Small intestine (tissue), 7 donors: ENCODE measurements around the gene AGRN. TPM values are rescaled to one million over a fixed set of nuclear protein-coding genes. Genes with fewer than 3 reads are reported as not detected.
"Not testable (repeated sequence)": the region's sequence is repeated elsewhere in the genome, so short reads cannot be mapped to it uniquely, and the experiment has no call there.

Experiments
- DNase-seq, 2 donors: peaks; one replicate each; pipeline versions ENCODE4 v3.0.0 to v3.0.0-alpha.2; 2013
- FAIRE-seq: peaks from 2 replicates; lab custom pipeline; 2012; peaks lifted over from hg19 to GRCh38; lab: Jason Lieb, UNC
- H3K27ac ChIP-seq, 3 donors: one replicate each; pipeline ENCODE4 v1.5.1; 2013; ENCODE audit warnings: low read length in 2 of 3, mild to moderate bottlenecking in 2 of 3, control low read depth in 1 of 3, inconsistent platforms in 1 of 3, low read depth in 1 of 3, moderate library complexity in 1 of 3
- H3K27me3 ChIP-seq, 3 donors: one replicate each; pipeline ENCODE4 v1.6.1; 2013; ENCODE audit warnings: low read length in 3 of 3, inconsistent platforms in 1 of 3; ENCODE audit not compliant: control insufficient read depth in 3 of 3, insufficient read depth in 3 of 3
- H3K36me3 ChIP-seq, 3 donors: one replicate each; pipeline ENCODE4 v1.6.1; 2013; ENCODE audit warnings: low read length in 3 of 3, inconsistent platforms in 1 of 3, low read depth in 1 of 3, mild to moderate bottlenecking in 1 of 3, moderate library complexity in 1 of 3; ENCODE audit not compliant: control insufficient read depth in 3 of 3, insufficient read depth in 2 of 3
- H3K4me1 ChIP-seq, 3 donors: one replicate each; pipeline ENCODE4 v1.6.1; 2013; ENCODE audit warnings: low read length in 2 of 3, inconsistent platforms in 1 of 3, low read depth in 1 of 3, mild to moderate bottlenecking in 1 of 3, moderate library complexity in 1 of 3; ENCODE audit not compliant: control insufficient read depth in 3 of 3, insufficient read depth in 2 of 3
- H3K4me3 ChIP-seq, 3 donors: one replicate each; pipeline ENCODE4 v1.5.1; 2013; ENCODE audit warnings: low read length in 3 of 3, control low read depth in 1 of 3, inconsistent platforms in 1 of 3, low read depth in 1 of 3, mild to moderate bottlenecking in 1 of 3, moderate library complexity in 1 of 3
- H3K9me3 ChIP-seq, 2 donors: one replicate each; pipeline ENCODE4 v1.6.1; 2013; ENCODE audit warnings: low read depth in 1 of 2, low read length in 1 of 2; ENCODE audit not compliant: control insufficient read depth in 2 of 2, insufficient read depth in 1 of 2
- WGBS, 3 donors: extraction: QIAGEN DNeasy Blood & Tissue Kit; methylation state at CpG; one replicate each; pipeline ENCODE4 v1.1.7; 2013; 5-methylcytosine and 5-hydroxymethylcytosine counted together
- polyA plus RNA-seq, 4 donors: library from polyadenylated mRNA; stranded (reverse) in 3 of 4; unstranded in 1 of 4; fragments of 200-250 nt in 3 of 4; fragments of 120-200 nt in 1 of 4; gene quantifications; one replicate each; pipeline versions ENCODE4 v1.2.1 to v1.2.3, GENCODE V29; 2013
- donor health status: healthy with polysubstance abuse.
- donor health status: control.
- donor health status: control.
- donor health status: Bipolar disorder and iron deficiency.
- donor health status: healthy.

Gene AGRN
- polyA plus RNA-seq, 4 donors = 13.2 to 104 (median 19.9) TPM

- Histone ChIP-seq H3K27me3 (peaks cover 0 to 8% (median 0%) of the 10 kb centered on the region in 3 donors), H3K4me3 (no peak overlapping the region), H3K9me3 (no peaks in the 10 kb centered on the region), H3K36me3 (peaks cover 4 to 81% (median 5%) of the 10 kb centered on the region in 3 donors), H3K4me1 (no peaks in the 10 kb centered on the region), H3K27ac (no peak overlapping the region)
- WGBS, 3 donors = 94 to 95% (median 94%) methylated on average over 29 of the region's 29 CpGs
- no peak for DNase-seq
- FAIRE-seq = no peak
These were observed 32.3 kb downstream of the AGRN start for GRCh38 chr1:1052003-1052840.

GRCh38 chr1:1053022-1053421, 33.1 kb downstream of the AGRN start:
- no peak for FAIRE-seq

GRCh38 chr1:1053682-1054081, 33.8 kb downstream of the AGRN start:
- H3K36me3 ChIP-seq = peaks cover 4 to 71% (median 5%) of the 10 kb centered on the region in 3 donors
- DNase-seq (no peak), FAIRE-seq (no peak)
- WGBS, 3 donors = 95% methylated on average over 18 of the region's 18 CpGs
- peaks cover under 1 to 22% (median 2%) of the 10 kb centered on the region in 3 donors for H3K27me3 ChIP-seq
- H3K27ac ChIP-seq = no peak overlapping the region
- H3K4me1 ChIP-seq = peaks cover 0 to under 1% (median 0%) of the 10 kb centered on the region in 3 donors
- no peak overlapping the region for H3K4me3 ChIP-seq
- no peaks in the 10 kb centered on the region for H3K9me3 ChIP-seq

More at GRCh38 chr1:1053022-1053421, 33.1 kb downstream of the AGRN start:
- no peaks in the 10 kb centered on the region for H3K9me3 ChIP-seq
- H3K4me3 ChIP-seq = no peak overlapping the region
- no peak overlapping the region for H3K27ac ChIP-seq
- 82 to 92% (median 92%) methylated on average over 15 of the region's 15 CpGs for WGBS, 3 donors
- H3K36me3 ChIP-seq = peaks cover 4 to 74% (median 5%) of the 10 kb centered on the region in 3 donors
- H3K27me3 ChIP-seq = peaks cover 0 to 15% (median 0%) of the 10 kb centered on the region in 3 donors
- DNase-seq = no peak
- no peaks in the 10 kb centered on the region for H3K4me1 ChIP-seq

- H3K9me3 ChIP-seq = no peaks in the 10 kb centered on the region
- peaks cover 0 to 5% (median 2%) of the 10 kb centered on the region in 3 donors for H3K4me1 ChIP-seq
- 93 to 95% (median 93%) methylated on average over 18 of the region's 18 CpGs for WGBS, 3 donors
- H3K4me3 ChIP-seq = no peak overlapping the region
- H3K27ac ChIP-seq = no peak overlapping the region
- peaks cover 3 to 27% (median 7%) of the 10 kb centered on the region in 3 donors for H3K27me3 ChIP-seq
- peaks cover 4 to 67% (median 5%) of the 10 kb centered on the region in 3 donors for H3K36me3 ChIP-seq
- no peak for FAIRE-seq
- DNase-seq = no peak
These were observed 34.3 kb downstream of the AGRN start for GRCh38 chr1:1054099-1054700.

DNA sequence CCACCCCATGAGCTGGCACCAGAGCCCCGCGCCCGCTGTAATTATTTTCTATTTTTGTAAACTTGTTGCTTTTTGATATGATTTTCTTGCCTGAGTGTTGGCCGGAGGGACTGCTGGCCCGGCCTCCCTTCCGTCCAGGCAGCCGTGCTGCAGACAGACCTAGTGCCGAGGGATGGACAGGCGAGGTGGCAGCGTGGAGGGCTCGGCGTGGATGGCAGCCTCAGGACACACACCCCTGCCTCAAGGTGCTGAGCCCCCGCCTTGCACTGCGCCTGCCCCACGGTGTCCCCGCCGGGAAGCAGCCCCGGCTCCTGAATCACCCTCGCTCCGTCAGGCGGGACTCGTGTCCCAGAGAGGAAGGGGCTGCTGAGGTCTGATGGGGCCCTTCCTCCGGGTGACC, 35.1 kb downstream of the AGRN start:
- peaks cover 0 to 9% (median 2%) of the 10 kb centered on the region in 3 donors for H3K4me1 ChIP-seq
- no peak for FAIRE-seq
- peaks cover 3 to 61% (median 4%) of the 10 kb centered on the region in 3 donors for H3K36me3 ChIP-seq
- WGBS, 3 donors = 88 to 92% (median 91%) methylated on average over 22 to 23 of the region's 23 CpGs
- H3K27me3 ChIP-seq = peaks cover 7 to 32% (median 8%) of the 10 kb centered on the region in 3 donors
- no peak for DNase-seq
- H3K4me3 ChIP-seq = no peak overlapping the region
- H3K27ac ChIP-seq = no peak overlapping the region
- no peaks in the 10 kb centered on the region for H3K9me3 ChIP-seq

DNA sequence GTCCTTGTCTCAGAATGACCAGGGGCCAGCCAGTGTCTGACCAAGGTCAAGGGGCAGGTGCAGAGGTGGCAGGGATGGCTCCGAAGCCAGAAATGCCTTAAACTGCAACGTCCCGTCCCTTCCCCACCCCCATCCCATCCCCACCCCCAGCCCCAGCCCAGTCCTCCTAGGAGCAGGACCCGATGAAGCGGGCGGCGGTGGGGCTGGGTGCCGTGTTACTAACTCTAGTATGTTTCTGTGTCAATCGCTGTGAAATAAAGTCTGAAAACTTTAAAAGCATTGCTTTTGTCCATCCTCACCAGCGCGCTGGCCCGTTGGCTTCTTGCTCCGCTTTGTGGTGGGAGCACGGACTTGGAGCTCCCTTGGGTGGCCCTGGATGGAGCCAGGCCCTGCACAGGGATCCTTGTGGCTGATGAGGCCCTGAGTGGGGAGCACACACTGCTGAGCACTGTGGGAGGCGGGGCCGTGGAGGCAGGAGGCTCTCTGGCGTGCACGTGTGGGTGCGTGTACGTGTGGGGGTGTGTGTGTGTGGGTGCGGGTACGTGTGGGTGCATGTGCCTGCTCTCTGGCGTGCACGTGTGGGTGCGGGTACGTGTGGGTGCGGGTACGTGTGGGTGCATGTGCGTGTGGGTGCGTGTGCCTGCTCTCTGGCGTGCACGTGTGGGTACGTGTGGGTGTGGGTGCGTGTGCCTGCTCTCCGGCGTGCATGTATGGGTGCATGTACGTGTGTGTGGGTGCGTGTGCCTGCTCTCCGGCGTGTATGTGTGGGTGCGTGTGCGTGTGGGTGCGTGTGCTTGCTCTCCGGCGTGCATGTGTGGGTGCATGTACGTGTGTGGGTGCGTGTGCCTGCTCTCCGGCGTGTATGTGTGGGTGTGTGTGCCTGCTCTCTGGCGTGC, 36.2 kb downstream of the AGRN start:
- peaks cover 3 to 50% (median 4%) of the 10 kb centered on the region in 3 donors for H3K36me3 ChIP-seq
- FAIRE-seq (no peak), DNase-seq (no peak)
- WGBS, 3 donors = 84 to 88% (median 87%) methylated on average over 46 to 50 of the region's 50 CpGs
- H3K4me1 ChIP-seq = peaks cover 0 to 9% (median 2%) of the 10 kb centered on the region in 3 donors
- H3K27ac ChIP-seq = no peak overlapping the region
- H3K4me3 ChIP-seq = no peak overlapping the region
- H3K27me3 ChIP-seq = peaks cover 8 to 43% (median 8%) of the 10 kb centered on the region in 3 donors
- H3K9me3 ChIP-seq = no peaks in the 10 kb centered on the region

- not testable (repeated sequence) for FAIRE-seq
These were observed 37.8 kb downstream of the AGRN start for GRCh38 chr1:1057769-1058087.

More at GRCh38 chr1:1057769-1058087, 37.8 kb downstream of the AGRN start:
- Histone ChIP-seq H3K27me3 (peaks cover 8 to 59% (median 15%) of the 10 kb centered on the region in 3 donors), H3K36me3 (peaks cover 0 to 34% (median 0%) of the 10 kb centered on the region in 3 donors), H3K4me1 (peaks cover 0 to 12% (median 2%) of the 10 kb centered on the region in 3 donors)
- not testable (repeated sequence) for H3K9me3 ChIP-seq, H3K27ac ChIP-seq, H3K4me3 ChIP-seq, DNase-seq
- WGBS, 3 donors = 24 to 59% (median 41%) methylated on average over 15 of the region's 15 CpGs
